Esophagus (tissue), 2 donors: ENCODE results near the gene SCRT2. TPM values are rescaled to one million over a fixed set of nuclear protein-coding genes. Genes with fewer than 3 reads are reported as not detected.

ENCODE experiments used
- H3K27ac ChIP-seq, 2 donors: one replicate each; pipeline ENCODE4 v1.5.1; 2013; ENCODE audit warnings: low read depth in 2 of 2, mild to moderate bottlenecking in 2 of 2, inconsistent platforms in 1 of 2, low read length in 1 of 2, moderate library complexity in 1 of 2
- H3K27me3 ChIP-seq, 2 donors: one replicate each; pipeline ENCODE4 v1.6.1; 2013; ENCODE audit warnings: low read length in 2 of 2, control low read depth in 1 of 2, mild to moderate bottlenecking in 1 of 2; ENCODE audit not compliant: insufficient read depth in 2 of 2, control insufficient read depth in 1 of 2
- H3K36me3 ChIP-seq, 2 donors: one replicate each; pipeline ENCODE4 v1.6.1; 2013; ENCODE audit warnings: low read length in 1 of 2; ENCODE audit not compliant: control insufficient read depth in 2 of 2, insufficient read depth in 2 of 2
- H3K4me1 ChIP-seq, 2 donors: one replicate each; pipeline ENCODE4 v1.6.1; 2013; ENCODE audit warnings: low read length in 1 of 2; ENCODE audit not compliant: control insufficient read depth in 2 of 2, insufficient read depth in 2 of 2
- H3K4me3 ChIP-seq, 2 donors: one replicate each; pipeline ENCODE4 v1.5.1; 2013; ENCODE audit warnings: low read length in 2 of 2, mild to moderate bottlenecking in 2 of 2, low read depth in 1 of 2, moderate library complexity in 1 of 2
- H3K9me3 ChIP-seq, 2 donors: one replicate each; pipeline ENCODE4 v1.6.1; 2013; ENCODE audit warnings: mild to moderate bottlenecking in 2 of 2, low read depth in 1 of 2, low read length in 1 of 2, moderate library complexity in 1 of 2; ENCODE audit not compliant: control insufficient read depth in 2 of 2, insufficient read depth in 1 of 2
- WGBS, 2 donors: extraction: QIAGEN DNeasy Blood & Tissue Kit; methylation state at CpG; one replicate each; pipeline ENCODE4 v1.1.7; 2013; 5-methylcytosine and 5-hydroxymethylcytosine counted together
- polyA plus RNA-seq, 2 donors: library from polyadenylated mRNA; stranded (reverse); fragments of 200-250 nt; gene quantifications; one replicate each; pipeline ENCODE4 v1.2.3, GENCODE V29; 2013
- donor health status: healthy with polysubstance abuse.
- donor health status: Bipolar disorder and iron deficiency.

Gene SCRT2
- polyA plus RNA-seq, 2 donors, result not detected

DNA sequence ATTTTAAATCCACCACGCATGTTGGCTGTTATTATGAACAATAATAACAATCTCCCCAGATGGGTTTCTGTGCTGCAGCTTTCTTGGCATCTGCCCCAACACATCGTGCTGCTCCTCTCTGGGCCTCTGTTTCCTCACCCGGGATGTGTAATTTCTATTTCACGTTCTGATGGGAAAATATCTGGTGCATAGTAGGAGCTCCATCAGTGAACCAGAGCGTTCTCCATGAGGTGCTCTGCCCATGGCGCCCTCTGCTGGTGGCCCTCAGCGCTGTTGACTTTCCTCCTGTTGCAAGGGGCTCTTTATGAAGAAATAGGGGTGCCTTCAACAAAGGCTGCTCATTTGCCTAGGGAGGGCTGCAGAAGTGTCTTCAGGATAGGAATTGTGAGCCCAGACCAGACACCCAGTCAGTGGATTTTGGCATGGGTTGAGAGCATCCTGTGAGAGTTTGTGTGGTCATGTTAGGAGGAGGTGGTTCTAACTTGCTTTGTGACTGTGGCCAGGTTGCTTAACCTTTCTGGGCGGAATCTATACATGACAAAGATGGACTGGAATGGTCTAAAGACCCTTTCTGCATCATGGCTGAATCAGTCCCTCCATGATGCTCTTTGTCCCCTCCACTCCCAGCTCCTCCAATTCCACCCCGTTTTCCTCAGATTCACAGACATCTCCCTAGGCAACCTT lies 8.1 kb downstream of the SCRT2 start:
- 27 to 29% methylated on average over 9 of the region's 9 CpGs for WGBS, 2 donors
- H3K36me3 ChIP-seq, result no peaks in the 10 kb centered on the region
- H3K4me3 ChIP-seq, result no peak overlapping the region
- H3K27ac ChIP-seq, result no peak overlapping the region
- H3K4me1 ChIP-seq, result no peaks in the 10 kb centered on the region
- H3K27me3 ChIP-seq, result peaks cover 0 to 8% of the 10 kb centered on the region in 2 donors
- peaks cover 0 to 2% of the 10 kb centered on the region in 2 donors for H3K9me3 ChIP-seq

DNA sequence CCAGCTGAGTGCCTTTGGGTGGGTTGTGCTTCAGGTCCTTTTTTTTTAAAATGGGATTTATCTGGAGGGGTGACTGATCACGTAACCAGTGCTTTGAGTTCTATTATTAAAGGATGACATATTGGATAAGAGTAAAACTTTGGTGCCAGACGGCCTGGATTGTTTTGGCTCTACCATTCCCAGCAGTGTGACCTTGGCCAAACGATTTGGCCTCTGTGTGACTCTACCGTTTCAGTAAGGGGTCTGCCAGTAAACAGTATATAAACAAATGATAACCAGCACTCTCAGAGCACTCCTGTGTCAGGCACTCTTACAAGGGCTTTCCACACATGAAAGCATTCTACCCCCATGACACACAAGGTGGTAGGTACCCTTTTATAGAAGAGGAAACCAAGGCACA lies 8.7 kb downstream of the SCRT2 start:
- H3K27ac ChIP-seq, result no peak overlapping the region
- H3K36me3 ChIP-seq, result no peaks in the 10 kb centered on the region
- H3K9me3 ChIP-seq, result peaks cover 0 to 2% of the 10 kb centered on the region in 2 donors
- WGBS, 2 donors, result 39 to 42% methylated on average over 4 of the region's 4 CpGs
- H3K4me3 ChIP-seq, result no peak overlapping the region
- H3K27me3 ChIP-seq, result peaks cover 0 to 12% of the 10 kb centered on the region in 2 donors
- H3K4me1 ChIP-seq, result peaks cover 0 to 3% of the 10 kb centered on the region in 2 donors

DNA sequence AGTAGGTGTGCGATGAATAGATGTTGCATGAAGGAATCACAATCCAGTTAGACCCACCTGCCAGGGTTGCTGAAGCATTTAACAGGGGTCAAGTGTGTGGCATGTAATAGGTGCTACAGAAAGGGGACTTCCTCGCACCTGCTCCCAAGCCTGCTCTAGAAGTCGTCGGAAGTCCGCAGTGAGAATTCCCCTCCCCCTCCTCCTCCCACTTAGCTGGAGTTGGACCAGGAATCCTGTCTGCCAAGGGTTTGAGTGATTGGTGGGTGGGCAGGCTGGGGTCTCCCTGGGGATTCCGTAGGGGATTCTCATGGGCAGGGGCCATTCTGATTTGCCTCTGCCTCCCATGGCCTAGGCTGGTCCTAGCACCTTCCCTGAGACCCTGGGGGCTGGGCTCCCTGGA lies 10.3 kb downstream of the SCRT2 start:
- Histone ChIP-seq H3K9me3 (peaks cover 0 to 2% of the 10 kb centered on the region in 2 donors), H3K4me3 (no peak overlapping the region), H3K27me3 (peaks cover 0 to 12% of the 10 kb centered on the region in 2 donors), H3K36me3 (no peaks in the 10 kb centered on the region), H3K27ac (no peak overlapping the region), H3K4me1 (peaks cover 0 to 6% of the 10 kb centered on the region in 2 donors)
- 31 to 32% methylated on average over 6 of the region's 6 CpGs for WGBS, 2 donors

DNA sequence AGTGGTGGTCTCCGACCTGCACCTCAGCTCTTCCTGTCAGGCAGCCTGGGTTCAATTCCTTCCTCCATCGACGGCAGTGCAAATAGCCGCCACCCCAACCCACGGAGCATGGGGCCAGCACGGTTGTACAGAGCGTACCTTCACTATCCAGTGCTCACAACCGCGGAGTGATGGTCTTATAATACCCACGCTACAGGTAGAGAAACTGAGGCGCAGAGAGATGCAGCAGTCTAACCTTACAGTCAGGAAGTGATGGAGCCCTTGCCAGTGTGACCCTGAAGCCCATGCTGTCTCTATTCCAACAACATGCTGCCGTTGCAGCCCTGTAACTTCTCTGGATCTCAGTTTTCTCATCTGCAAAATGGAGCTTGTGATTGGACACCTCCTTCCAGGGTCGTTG lies 11.0 kb downstream of the SCRT2 start:
- WGBS, 2 donors, result 35 to 46% methylated on average over 13 of the region's 13 CpGs
- no peaks in the 10 kb centered on the region for H3K36me3 ChIP-seq
- peaks cover 0 to 6% of the 10 kb centered on the region in 2 donors for H3K4me1 ChIP-seq

DNA sequence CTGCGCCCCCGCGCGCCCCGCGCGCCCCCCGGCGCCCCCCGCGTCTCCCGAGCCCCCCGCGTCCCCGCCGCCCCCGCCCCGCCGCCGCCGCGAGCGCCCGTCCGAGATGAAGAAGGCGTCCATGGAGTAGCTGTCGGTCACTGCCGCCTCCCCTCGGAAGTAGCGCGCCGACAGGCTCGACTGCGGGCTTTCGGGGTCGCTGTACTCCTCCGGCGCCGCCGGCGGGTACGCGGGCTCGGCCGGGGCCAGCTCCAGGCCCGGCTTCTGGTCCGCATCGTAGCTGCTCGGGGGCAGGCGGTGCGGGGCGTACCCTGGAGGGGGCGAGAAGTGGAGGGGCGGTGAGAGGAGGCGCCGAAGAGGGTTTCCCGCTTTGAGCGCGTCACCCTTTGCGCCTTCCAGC lies 11.5 kb downstream of the SCRT2 start:
- Histone ChIP-seq H3K4me1 (peaks cover 0 to 6% of the 10 kb centered on the region in 2 donors), H3K27ac (no peak overlapping the region), H3K27me3 (peaks cover 0 to 12% of the 10 kb centered on the region in 2 donors), H3K9me3 (peaks cover 0 to 2% of the 10 kb centered on the region in 2 donors), H3K36me3 (no peaks in the 10 kb centered on the region), H3K4me3 (no peak overlapping the region)
- 8 to 9% methylated on average over 31 to 60 of the region's 60 CpGs for WGBS, 2 donors

More for the DNA sequence above, 11.0 kb downstream of the SCRT2 start:
- Histone ChIP-seq H3K27me3 (peaks cover 0 to 12% of the 10 kb centered on the region in 2 donors), H3K9me3 (peaks cover 0 to 2% of the 10 kb centered on the region in 2 donors), H3K27ac (no peak overlapping the region), H3K4me3 (no peak overlapping the region)

DNA sequence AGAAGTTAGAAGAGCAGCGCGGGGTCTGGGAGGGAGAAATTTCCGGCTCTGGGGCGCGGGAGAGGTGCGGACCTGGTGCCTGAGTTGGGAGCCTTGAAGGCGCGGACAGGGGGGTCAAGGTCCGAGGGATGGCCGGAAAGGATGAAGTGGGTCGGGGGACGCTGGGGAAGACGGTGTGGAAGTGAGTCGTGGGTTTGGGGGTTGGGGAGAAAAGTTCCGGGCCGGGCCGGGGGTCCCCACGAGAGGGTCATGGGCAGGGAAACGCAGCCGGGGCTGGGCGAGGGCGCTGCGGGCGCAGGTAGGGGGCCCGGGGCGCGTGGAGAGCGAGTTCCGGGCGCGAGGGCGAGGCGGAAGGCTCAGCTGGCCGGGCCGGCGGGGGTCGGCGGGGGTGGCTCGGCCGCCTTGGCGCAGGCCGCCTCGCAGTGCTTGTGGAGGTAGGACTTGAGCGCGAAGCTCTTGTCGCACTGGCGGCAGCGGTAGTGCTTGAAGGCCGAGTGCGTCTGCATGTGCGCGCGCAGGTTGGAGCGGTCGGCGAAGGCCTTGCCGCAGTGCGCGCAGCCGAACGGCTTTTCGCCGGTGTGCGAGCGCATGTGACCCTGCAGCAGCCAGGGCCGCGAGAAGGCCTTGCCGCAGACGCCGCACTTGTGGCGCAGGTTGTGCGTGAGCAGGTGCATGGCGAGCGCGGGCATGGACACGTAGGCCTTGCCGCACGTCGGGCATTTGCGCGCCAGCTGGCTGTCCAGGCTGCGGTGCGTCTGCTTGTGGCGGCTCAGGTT lies 12.1 kb downstream of the SCRT2 start:
- H3K4me1 ChIP-seq, result peaks cover 0 to 6% of the 10 kb centered on the region in 2 donors
- H3K27me3 ChIP-seq, result peaks cover 0 to 12% of the 10 kb centered on the region in 2 donors
- H3K9me3 ChIP-seq, result no peaks in the 10 kb centered on the region
- WGBS, 2 donors, result 7 to 9% methylated on average over 72 to 84 of the region's 84 CpGs
- H3K4me3 ChIP-seq, result no peak overlapping the region
- H3K27ac ChIP-seq, result no peak overlapping the region
- H3K36me3 ChIP-seq, result no peaks in the 10 kb centered on the region

DNA sequence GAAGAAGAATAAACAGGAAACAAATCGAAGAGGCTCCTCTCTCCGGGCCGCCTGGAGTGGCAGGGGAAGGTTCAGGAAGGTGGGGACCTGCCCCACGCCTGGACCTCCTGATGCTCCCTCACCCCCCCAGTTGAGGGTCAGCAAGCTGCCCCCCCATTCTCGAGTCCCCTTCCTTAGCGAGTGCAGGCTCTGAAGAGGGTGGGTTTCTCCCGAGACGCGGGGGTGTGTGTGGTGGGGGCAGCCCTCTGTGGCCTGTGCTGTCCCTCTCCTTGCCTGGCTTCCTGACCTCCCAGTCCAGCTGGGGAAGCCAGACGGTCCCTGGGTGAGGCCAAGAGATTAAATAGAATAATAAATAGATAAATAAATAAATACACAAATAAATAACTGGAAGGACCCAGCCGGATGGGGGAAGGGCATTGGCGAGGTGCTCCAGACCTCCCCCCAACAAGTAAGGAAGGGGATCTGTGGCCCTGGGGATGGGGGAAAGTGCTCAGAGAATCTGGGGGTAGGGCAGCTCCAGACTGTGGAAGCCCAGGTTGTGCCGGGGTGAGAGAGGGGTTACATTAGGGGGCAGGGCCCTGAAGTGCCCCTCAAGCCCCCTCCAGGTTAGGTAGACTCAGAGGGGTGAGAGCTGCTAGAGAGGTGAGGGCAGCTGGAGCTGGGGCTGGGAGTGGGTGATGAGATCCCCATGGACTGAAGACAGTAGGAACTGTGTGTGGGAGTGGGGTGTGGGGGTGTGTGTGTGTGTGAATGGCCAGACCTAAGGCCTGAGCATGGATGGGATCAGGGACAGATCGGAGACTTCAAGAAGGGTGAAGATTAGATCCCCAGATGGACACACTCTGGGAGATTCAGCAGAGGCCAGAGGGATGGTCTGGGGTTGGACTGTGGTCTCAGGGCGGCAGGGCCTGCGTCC lies 13.1 kb downstream of the SCRT2 start:
- Histone ChIP-seq H3K9me3 (no peaks in the 10 kb centered on the region), H3K27me3 (peaks cover 0 to 12% of the 10 kb centered on the region in 2 donors), H3K27ac (no peak overlapping the region), H3K4me3 (no peak overlapping the region), H3K36me3 (no peaks in the 10 kb centered on the region), H3K4me1 (peaks cover 0 to 6% of the 10 kb centered on the region in 2 donors)
- 23 to 29% methylated on average over 16 of the region's 16 CpGs for WGBS, 2 donors

DNA sequence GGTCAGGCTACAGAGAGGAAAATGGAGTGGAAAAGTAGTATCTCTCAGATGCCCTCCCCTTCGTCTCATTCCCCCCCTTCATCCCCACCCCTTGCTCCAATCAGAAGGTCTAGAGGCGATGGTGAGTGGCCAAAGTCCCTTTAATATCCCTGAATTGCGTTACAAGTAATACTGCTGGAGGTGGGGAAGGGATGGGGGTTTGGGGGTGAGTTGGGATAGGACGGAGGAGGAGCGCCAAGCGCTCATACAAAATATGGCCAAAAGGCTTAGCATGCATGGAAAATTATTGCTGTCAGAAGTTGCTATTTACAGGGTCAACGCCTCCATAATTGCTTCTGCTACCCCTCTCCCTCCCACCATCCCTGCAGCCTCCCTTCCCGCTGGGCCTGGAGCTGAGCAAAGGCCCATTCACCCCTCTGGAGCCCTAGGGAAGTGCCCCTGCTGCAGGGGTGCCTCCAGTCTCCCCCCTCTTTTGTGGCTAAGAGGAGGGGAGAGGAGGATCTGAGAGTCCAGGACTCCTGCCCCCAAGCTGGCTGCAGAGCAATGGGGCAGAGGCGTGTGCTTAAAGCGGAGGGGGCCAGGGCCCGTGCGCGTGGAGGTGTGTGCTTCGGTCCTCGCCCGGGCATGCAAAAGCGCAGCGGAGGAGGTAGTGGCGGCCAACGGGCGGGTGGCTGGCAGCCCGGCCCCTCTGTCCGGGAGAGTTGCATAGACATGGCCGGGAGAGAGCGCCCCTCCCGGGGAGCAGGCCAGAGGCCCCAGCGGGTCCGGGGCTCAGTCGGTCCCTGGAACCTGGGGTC lies 13.9 kb downstream of the SCRT2 start:
- H3K27me3 ChIP-seq, result peaks cover 0 to 12% of the 10 kb centered on the region in 2 donors
- peaks cover 0 to 6% of the 10 kb centered on the region in 2 donors for H3K4me1 ChIP-seq
- H3K9me3 ChIP-seq, result no peaks in the 10 kb centered on the region
- no peak overlapping the region for H3K4me3 ChIP-seq
- 16 to 22% methylated on average over 26 to 29 of the region's 29 CpGs for WGBS, 2 donors
- H3K36me3 ChIP-seq, result no peaks in the 10 kb centered on the region
- H3K27ac ChIP-seq, result no peak overlapping the region
